SK-N-SH (cell line): ENCODE measurements around the gene PPP3CA.

ENCODE experiments used
- CHD2 ChIP-seq: fragments of 150-350 bp; IDR thresholded peaks from 2 replicates; pipeline ENCODE4 v1.6.1; 2018; ENCODE audit warnings: low read length; ENCODE audit not compliant: partially characterized antibody
- POLR2AphosphoS5 ChIP-seq: IDR thresholded peaks from 2 replicates; pipeline ENCODE4 v1.6.1; 2012; ENCODE audit warnings: low read depth, low read length
- SIN3A ChIP-seq: IDR thresholded peaks from 2 replicates; pipeline ENCODE4 v1.6.1; 2012; ENCODE audit warnings: low read depth, mild to moderate bottlenecking, low read length, moderate library complexity, borderline replicate concordance
- TF ChIP-seq, protein P1 (sequence below): fragments of 200-600 bp; sonication (generic); IDR thresholded peaks from 2 replicates; pipeline ENCODE4 v1.6.1; 2017; ENCODE audit warnings: antibody characterized with exemption, mild to moderate bottlenecking, moderate library complexity
- TF ChIP-seq, protein P2 (sequence below): IDR thresholded peaks from 2 replicates; pipeline ENCODE4 v1.4.0; 2012; ENCODE audit warnings: low read depth, borderline replicate concordance

- TF ChIP-seq, protein P1, sequence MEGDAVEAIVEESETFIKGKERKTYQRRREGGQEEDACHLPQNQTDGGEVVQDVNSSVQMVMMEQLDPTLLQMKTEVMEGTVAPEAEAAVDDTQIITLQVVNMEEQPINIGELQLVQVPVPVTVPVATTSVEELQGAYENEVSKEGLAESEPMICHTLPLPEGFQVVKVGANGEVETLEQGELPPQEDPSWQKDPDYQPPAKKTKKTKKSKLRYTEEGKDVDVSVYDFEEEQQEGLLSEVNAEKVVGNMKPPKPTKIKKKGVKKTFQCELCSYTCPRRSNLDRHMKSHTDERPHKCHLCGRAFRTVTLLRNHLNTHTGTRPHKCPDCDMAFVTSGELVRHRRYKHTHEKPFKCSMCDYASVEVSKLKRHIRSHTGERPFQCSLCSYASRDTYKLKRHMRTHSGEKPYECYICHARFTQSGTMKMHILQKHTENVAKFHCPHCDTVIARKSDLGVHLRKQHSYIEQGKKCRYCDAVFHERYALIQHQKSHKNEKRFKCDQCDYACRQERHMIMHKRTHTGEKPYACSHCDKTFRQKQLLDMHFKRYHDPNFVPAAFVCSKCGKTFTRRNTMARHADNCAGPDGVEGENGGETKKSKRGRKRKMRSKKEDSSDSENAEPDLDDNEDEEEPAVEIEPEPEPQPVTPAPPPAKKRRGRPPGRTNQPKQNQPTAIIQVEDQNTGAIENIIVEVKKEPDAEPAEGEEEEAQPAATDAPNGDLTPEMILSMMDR = no peak
- TF ChIP-seq SIN3A (no peak), CHD2 (no peak), POLR2AphosphoS5 (no peak)
- TF ChIP-seq, protein P2, sequence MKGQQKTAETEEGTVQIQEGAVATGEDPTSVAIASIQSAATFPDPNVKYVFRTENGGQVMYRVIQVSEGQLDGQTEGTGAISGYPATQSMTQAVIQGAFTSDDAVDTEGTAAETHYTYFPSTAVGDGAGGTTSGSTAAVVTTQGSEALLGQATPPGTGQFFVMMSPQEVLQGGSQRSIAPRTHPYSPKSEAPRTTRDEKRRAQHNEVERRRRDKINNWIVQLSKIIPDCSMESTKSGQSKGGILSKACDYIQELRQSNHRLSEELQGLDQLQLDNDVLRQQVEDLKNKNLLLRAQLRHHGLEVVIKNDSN = no peak
These were observed 8.0 kb downstream of the PPP3CA start for GRCh38 chr4:101339332-101339731.
